Fibroblast of mammary gland (primary cell): ENCODE results near the gene IL1RL1.

Experiments used
- DNase-seq: peaks from one replicate; pipeline ENCODE4 v3.0.0-alpha.2; 2010; ENCODE audit warnings: low read depth
- H3K4me3 ChIP-seq: 2 replicates; pipeline ENCODE4 v1.5.1; 2011; ENCODE audit warnings: low read depth, mild to moderate bottlenecking, low read length, moderate library complexity; ENCODE audit not compliant: control insufficient read depth
- TF ChIP-seq, protein P1 (sequence below): conservative IDR thresholded peaks from 2 replicates; pipeline ENCODE4 v1.5.1; 2011; ENCODE audit warnings: low read depth, low read length, inconsistent platforms; ENCODE audit not compliant: control insufficient read depth, insufficient read depth

The IL1RL1 gene

DNA sequence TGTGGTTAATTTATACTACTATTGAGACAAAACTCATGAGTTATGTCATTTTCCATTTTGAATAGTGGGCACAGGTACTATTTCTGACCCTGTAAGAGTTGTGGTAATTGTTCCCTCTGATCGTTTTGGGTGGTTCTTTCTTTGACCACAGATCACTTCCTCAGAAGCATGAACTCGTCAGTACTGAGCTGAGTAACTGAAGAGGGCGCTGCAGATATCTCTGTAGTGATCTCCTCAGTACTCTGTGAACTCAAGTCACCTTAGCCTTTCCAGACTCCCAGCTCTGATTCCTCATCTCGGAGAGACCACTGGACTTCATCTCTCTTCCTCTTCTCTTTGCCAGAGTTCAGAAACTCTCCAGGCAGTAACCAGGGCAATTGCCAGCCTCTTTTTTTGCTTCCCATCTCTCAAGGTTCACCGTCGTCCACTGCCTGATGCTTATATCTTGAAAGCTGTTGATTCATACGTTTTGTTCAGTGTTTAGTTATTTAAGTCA lies 9.4 kb upstream of the IL1RL1 start:
- no peak overlapping the region for H3K4me3 ChIP-seq
- DNase-seq = peak; percentile 62
- TF ChIP-seq, protein P1, sequence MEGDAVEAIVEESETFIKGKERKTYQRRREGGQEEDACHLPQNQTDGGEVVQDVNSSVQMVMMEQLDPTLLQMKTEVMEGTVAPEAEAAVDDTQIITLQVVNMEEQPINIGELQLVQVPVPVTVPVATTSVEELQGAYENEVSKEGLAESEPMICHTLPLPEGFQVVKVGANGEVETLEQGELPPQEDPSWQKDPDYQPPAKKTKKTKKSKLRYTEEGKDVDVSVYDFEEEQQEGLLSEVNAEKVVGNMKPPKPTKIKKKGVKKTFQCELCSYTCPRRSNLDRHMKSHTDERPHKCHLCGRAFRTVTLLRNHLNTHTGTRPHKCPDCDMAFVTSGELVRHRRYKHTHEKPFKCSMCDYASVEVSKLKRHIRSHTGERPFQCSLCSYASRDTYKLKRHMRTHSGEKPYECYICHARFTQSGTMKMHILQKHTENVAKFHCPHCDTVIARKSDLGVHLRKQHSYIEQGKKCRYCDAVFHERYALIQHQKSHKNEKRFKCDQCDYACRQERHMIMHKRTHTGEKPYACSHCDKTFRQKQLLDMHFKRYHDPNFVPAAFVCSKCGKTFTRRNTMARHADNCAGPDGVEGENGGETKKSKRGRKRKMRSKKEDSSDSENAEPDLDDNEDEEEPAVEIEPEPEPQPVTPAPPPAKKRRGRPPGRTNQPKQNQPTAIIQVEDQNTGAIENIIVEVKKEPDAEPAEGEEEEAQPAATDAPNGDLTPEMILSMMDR = peak; percentile 58

DNA sequence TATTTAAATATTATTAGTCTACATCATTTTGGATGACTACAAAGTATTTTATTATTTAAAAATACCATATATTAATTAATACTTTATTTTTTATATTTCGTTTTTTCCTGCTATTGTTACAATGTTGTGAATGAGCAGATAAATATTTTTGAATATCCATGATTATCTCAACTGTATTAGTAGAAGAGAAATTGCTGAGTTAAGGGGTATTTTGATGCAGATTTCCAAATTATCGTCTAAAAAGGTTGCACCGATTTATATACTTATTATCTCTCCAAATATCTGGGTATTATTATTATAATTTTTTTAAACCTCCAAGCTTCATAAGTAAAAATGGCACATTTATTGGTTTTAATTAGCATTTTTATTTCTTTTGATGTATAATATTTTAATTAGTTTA lies 8.9 kb upstream of the IL1RL1 start:
- DNase-seq = no peak
- H3K4me3 ChIP-seq = no peak overlapping the region
- TF ChIP-seq, protein P1 = no peak

GRCh38 chr2:102303589-102303988 lies 7.8 kb upstream of the IL1RL1 start:
- DNase-seq = no peak
- TF ChIP-seq, protein P1 = no peak
- no peak overlapping the region for H3K4me3 ChIP-seq

GRCh38 chr2:102304268-102304667 lies 7.1 kb upstream of the IL1RL1 start:
- TF ChIP-seq, protein P1 = no peak
- H3K4me3 ChIP-seq = no peak overlapping the region
- peak; percentile 72 for DNase-seq

DNA sequence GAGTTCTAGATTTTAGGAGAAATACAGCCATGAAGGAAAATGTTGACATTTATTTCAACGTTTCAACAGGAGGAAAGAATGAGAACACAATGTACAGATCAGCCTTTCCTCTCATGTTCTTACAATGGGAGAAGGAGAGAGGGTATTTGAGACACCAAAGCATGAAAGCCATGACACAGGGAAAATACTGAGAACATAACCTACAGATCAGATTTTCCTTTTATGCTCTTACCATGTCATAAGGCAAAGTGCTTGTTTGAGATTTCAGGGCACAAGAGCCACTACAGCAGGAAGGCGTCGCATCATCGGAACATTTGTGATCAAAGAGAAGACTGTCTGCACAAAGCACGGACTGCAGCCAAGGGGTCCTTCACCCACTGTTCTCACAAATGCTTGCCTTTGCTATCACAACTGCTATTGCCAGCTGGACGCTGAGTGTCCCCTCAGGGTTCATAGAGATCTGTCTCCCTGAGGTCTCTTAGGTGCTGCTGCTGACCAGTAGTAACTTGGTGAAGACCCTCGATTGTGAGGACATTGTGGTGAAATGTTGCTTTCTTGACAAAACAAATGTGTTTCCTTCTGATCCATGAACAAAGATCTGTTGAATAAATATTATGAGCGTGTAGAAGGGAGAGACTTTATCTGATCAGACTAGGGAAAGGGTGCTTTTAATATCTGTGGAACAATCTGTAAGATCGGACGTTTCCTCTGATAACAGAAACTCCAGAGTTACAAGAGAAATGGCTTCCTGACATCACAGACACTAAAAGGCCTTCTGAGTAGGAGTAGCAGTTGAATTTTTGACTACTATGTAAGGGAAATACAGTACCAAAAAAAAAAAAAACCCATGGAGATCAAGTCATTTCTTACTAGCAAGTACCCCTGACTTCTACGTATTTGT lies 6.4 kb upstream of the IL1RL1 start:
- no peak for DNase-seq
- no peak overlapping the region for H3K4me3 ChIP-seq
- TF ChIP-seq, protein P1 = no peak

- H3K4me3 ChIP-seq = no peak overlapping the region
- no peak for DNase-seq
- TF ChIP-seq, protein P1 = no peak
Observed at GRCh38 chr2:102306125-102306524, 5.2 kb upstream of the IL1RL1 start.
